Measurements from ENCODE around the gene SEH1L. TPM values are rescaled to one million over a fixed set of nuclear protein-coding genes. Genes with fewer than 3 reads are reported as not detected.

SEH1L gene
- polyA plus RNA-seq, 2 of the 4 experiments (the other 2 are of a cell fraction), result 31.6 to 63.1 TPM

- Histone ChIP-seq H3K27ac (peak within 1 kb of the TSS; percentile 78 to 94), H3K4me1 (peaks cover 17% of the 10 kb centered on the region), H3K9me3 (no peaks in the 10 kb centered on the region), H3K4me3 (peak within 1 kb of the TSS; percentile 66), H3K4me2 (peak within 1 kb of the TSS; percentile 83)
- FAIRE-seq (no peak), DNase-seq (ENCODE audit: low read depth in 1 of 2, low spot score in 1 of 2) (peak; percentile 73 to 98), ATAC-seq (peak; percentile 95 to 97)
- WGBS (ENCODE audit: missing lambda C conversion rate), result 2% methylated on average over 30 of the region's 73 CpGs
- CTCF ChIA-PET, result interaction anchor here (0.8 kb wide), 1 partner anchor 540 kb away, joined by 3 read pairs; no protein-coding TSS in a partner anchor
- POLR2A ChIA-PET, result interaction anchor here (0.6 to 1.5 kb wide), 8 partner anchors 9 to 231 kb away, joined by 3 to 19 read pairs (median 4); partner anchors contain the start of gene PTPN2
- TF ChIP-seq GATA3 (IDR thresholded peaks at IDR 0.05; ENCODE audit: borderline replicate concordance) (0 out of 2 replicates have a peak, but pooled peaks have one; percentile 15), MAX (IDR thresholded peaks at IDR 0.05) (peak; percentile 71; the same call in 1 of the 2 replicates), JUN (IDR thresholded peaks at IDR 0.05) (peak in 1 of 2 experiments; percentile 66; a peak in 2 of 5 replicates), HDAC2 (IDR thresholded peaks at IDR 0.05) (0 out of 2 replicates have a peak, but pooled peaks have one; percentile 43), PHF8 (IDR thresholded peaks at IDR 0.05; ENCODE audit: borderline replicate concordance, low read depth) (peak; percentile 40; the same call in 1 of the 2 replicates), CHD4 (IDR thresholded peaks at IDR 0.05; ENCODE audit: borderline replicate concordance) (no peak), MYC (IDR thresholded peaks at IDR 0.05; ENCODE audit: borderline replicate concordance, low read length) (0 out of 2 replicates have a peak, but pooled peaks have one; percentile 21), BCL3 (IDR thresholded peaks at IDR 0.05) (0 out of 3 replicates have a peak, but pooled peaks have one; percentile 68), POLR2A (IDR thresholded peaks at IDR 0.05; ENCODE audit: low read length) (peak; percentile 90), USF2 (IDR thresholded peaks at IDR 0.05) (peak; percentile 79), E2F6 (IDR thresholded peaks at IDR 0.05; ENCODE audit: borderline replicate concordance, low read depth) (peak; percentile 64; the same call in 1 of the 2 replicates), CEBPB (IDR thresholded peaks at IDR 0.05) (no peak), ESRRA (IDR thresholded peaks at IDR 0.05; ENCODE audit: borderline replicate concordance, low read length) (no peak), RFX5 (IDR thresholded peaks at IDR 0.05) (0 out of 2 replicates have a peak, but pooled peaks have one; percentile 33), ELK1 (IDR thresholded peaks at IDR 0.05; ENCODE audit: low read depth, low read length) (no peak)
Measured at GRCh38 chr18:12990967-12991820, 43.4 kb downstream of the SEH1L start, which contains the start of gene CEP192. Gene CEP192 (plus strand): TSS chr18:12991362. CDS start chr18:12999425, 8,063 bp downstream.

- Histone ChIP-seq H3K4me3 (peak overlapping the region; percentile 66), H3K27ac (peak overlapping the region; percentile 77 to 94), H3K9me3 (no peaks in the 10 kb centered on the region), H3K4me1 (peaks cover 17% of the 10 kb centered on the region), H3K4me2 (peak overlapping the region; percentile 80)
- ATAC-seq (no peak), DNase-seq (ENCODE audit: low read depth in 1 of 2, low spot score in 1 of 2) (no peak), FAIRE-seq (no peak)
- no peak for TF ChIP-seq ZSCAN20 (CRISPR knock-in tag; IDR thresholded peaks at IDR 0.05)
- TF ChIP-seq FOXS1 (CRISPR knock-in tag; IDR thresholded peaks at IDR 0.05), result no peak
- no peak for TF ChIP-seq BCL3 (IDR thresholded peaks at IDR 0.05)
- WGBS (ENCODE audit: missing lambda C conversion rate), result under 1% methylated on average over 7 of the region's 7 CpGs
- ChIA-PET CTCF (no interaction called here), POLR2A (interaction anchor here (1.5 kb wide), 2 partner anchors 22 to 108 kb away, joined by 6 to 19 read pairs; partner anchors contain the start of gene PTPN2)
Measured at GRCh38 chr18:12991821-12992179, 44.0 kb downstream of the SEH1L start.
